LNCaP clone FGC (cell line): ENCODE results near the gene RASGRP3.

ENCODE experiments used
- DNase-seq: peaks from one replicate; pipeline ENCODE4 v3.0.0-alpha.2; 2011; ENCODE audit warnings: low read depth
- H3K4me3 ChIP-seq: 2 replicates; pipeline ENCODE4 v1.5.1; 2011; ENCODE audit warnings: mild to moderate bottlenecking, low read depth, low read length, control low read depth
- TF ChIP-seq, protein P1 (sequence below): IDR thresholded peaks from 2 replicates; pipeline ENCODE4 v1.5.1; 2012; ENCODE audit warnings: mild to moderate bottlenecking; ENCODE audit not compliant: control insufficient read depth, insufficient read depth; ENCODE audit errors: extremely low read depth

Gene RASGRP3

DNA sequence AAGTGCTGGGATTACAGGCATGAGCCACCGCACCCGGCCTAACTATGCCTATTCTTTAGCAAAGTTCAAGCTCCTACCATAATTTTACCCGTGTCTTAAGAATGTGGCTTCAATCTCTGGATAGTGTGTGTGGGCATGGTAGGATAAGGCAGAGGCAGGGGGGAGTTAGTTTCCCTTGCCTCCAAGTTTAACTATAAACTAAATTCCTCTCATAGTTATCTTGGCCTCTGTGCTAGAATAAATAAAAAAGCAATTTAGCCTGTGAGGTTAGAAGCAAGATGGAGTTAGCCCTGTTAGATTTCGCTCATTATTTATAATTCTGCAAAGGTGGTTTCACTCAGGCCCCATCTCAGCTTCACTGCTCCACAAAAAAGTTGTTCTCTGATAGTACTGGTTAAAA, 129.7 kb downstream of the RASGRP3 start:
- no peak overlapping the region for H3K4me3 ChIP-seq
- no peak for DNase-seq
- TF ChIP-seq, protein P1, sequence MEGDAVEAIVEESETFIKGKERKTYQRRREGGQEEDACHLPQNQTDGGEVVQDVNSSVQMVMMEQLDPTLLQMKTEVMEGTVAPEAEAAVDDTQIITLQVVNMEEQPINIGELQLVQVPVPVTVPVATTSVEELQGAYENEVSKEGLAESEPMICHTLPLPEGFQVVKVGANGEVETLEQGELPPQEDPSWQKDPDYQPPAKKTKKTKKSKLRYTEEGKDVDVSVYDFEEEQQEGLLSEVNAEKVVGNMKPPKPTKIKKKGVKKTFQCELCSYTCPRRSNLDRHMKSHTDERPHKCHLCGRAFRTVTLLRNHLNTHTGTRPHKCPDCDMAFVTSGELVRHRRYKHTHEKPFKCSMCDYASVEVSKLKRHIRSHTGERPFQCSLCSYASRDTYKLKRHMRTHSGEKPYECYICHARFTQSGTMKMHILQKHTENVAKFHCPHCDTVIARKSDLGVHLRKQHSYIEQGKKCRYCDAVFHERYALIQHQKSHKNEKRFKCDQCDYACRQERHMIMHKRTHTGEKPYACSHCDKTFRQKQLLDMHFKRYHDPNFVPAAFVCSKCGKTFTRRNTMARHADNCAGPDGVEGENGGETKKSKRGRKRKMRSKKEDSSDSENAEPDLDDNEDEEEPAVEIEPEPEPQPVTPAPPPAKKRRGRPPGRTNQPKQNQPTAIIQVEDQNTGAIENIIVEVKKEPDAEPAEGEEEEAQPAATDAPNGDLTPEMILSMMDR: no peak

DNA sequence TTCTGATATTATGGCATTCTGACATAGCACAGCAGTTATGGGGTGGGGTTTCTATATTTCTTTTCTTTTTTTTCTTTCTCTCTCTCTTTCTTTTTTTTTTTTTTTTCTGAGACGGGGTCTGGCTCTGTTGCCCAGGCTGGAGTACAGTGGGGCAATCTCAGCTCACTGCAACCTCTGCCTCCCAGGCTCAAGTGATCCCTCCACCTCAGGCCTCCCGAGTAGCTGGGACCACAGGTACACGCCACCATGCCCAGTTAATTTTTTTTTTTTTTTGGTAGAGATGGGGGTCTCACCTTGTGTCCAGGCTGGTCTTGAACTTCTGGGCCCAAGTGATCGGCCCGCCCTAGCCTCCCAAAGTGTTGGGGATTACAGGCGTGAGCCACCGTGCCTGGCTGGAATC, 130.2 kb downstream of the RASGRP3 start:
- TF ChIP-seq, protein P1: no peak
- no peak overlapping the region for H3K4me3 ChIP-seq
- no peak for DNase-seq

DNA sequence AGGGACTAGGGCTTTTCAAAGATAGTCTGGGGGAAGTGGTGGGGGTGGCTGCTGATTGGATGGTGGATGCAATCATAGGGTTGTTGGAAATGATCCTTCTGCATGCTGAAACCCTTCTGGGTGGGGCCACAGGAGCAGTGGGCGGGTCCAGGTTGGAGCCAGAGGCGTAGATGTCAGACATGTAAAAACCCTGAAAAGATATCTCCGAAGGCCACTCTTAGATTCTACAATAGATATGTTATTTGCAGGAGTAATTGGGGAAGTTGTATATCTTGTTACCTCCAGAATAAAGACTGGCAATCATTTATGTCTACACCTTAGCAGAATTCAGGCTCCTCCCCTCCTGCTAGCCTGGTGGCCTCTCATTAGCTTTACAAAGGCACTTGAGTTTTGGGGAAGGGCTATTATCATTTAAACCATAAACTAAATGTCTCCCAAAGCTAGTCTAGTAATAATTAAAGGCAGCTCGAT, 130.8 kb downstream of the RASGRP3 start:
- TF ChIP-seq, protein P1: no peak
- H3K4me3 ChIP-seq: no peak overlapping the region
- DNase-seq: no peak

DNA sequence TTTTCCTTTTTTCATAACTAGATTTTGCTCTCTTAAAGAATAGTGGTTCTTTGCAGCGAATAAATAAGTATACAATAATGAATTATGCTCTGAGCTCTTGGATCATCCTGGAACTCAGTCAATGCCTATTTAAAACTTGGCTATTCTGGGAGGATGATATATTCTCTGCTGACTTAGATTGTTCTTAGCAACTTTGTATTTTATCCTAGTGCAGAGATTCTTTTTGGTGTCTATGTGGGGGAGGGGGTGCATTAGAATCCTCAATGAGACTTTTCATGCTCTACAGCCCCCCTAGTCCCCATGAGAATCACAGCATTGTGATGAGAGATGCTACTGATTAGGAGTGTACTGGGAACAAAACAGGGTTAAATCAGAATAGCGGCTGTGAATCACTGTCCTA, 131.5 kb downstream of the RASGRP3 start:
- TF ChIP-seq, protein P1: no peak
- DNase-seq: no peak
- H3K4me3 ChIP-seq: no peak overlapping the region

DNA sequence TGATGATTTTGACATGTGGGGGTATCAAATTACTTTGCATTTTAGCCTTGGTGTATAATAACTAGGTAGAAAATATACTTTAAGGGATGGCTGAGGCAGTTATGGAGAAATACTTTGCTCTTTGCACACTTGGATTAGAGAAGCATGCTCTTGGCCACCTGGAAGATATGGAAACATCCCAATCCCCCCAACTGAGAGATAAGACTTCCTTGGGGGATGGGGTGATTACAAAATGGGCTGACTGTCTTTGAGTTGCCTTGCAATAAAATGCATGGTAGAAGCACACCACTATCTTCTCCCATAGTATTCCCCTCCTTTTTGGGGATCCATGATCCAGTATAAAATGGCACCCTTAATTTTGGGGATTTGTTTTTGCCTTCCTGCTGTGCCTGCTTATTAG, 137.7 kb downstream of the RASGRP3 start:
- no peak overlapping the region for H3K4me3 ChIP-seq
- no peak for DNase-seq
- TF ChIP-seq, protein P1: no peak
